HG02840 (cell line): ENCODE data around the gene SLC25A13.
A peak's percentile ranks its signal among the peaks of the same experiment; 100 is the strongest.

Experiments used
- ATAC-seq: cut with Tn5 transposase; IDR thresholded peaks from one replicate; pipeline ENCODE4 v1.9.1; 2021; ENCODE audit warnings: mild to moderate bottlenecking, moderate library complexity, moderate number of reproducible peaks; ENCODE audit not compliant: unreplicated experiment, low FRiP score

SLC25A13 gene

DNA sequence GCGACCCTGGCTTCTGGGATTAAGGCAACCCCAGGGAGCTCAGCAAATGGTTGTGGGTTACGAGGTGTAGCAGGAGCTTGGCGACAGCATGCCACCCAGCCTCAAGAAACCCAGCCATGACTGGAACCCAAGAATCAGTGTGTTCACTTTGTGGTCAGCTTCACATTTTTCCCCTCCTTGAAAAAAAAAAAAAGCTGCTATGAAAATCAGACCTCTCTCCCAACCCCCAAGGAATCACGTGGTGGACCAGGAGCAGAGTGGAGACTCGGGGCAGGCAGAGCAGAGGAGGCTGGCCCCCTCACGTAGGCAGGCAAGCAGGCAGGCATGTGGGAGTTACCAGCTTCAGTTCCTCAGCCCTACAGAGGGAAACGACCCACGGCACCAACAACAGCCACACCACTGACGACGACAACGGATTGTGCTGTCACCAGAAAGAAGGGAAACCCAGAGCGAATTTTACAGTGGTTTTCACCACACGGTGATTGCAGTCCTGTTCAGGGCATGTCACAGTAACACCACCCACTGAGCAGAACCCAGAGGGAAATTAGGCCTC is 203.4 kb downstream of the SLC25A13 start:
- ATAC-seq: no peak

DNA sequence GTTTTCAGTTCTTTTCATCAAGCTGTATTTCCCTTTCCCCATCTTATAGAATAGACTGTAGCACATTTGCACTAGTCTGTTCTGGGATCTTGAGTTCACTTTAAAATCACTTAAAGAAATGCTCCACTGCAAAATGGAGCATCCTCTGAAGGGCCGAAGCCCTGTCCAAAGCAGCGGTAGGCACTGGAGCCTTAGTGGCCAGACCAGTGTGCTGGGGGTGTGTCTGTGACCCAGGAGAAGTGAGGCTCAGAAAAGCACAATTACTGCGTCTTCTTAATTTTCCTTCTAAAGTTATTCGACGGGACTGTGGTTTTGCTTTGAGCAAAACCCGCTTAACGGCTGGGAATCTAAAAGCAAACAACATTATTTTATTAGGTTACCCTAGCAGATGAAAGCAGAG is 205.7 kb downstream of the SLC25A13 start:
- no peak for ATAC-seq

DNA sequence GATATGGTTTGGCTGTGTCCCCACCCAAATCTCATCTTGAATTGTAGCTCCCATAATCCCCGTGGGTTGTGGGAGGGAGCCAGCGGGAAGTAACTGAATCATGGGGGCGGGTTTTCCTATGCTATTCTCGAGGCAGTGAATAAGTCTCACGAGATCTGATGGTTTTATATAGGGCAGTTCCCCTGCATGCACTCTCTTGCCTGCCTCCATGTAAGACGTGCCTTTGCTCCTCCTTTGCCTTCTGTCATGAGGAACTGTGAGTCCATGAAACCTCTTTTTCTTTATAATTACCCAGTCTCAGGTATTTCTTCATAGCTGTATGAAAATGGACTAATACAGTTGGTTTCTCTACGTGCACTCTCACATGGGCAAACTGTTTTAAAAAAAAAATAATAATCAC is 207.7 kb downstream of the SLC25A13 start:
- ATAC-seq: no peak

DNA sequence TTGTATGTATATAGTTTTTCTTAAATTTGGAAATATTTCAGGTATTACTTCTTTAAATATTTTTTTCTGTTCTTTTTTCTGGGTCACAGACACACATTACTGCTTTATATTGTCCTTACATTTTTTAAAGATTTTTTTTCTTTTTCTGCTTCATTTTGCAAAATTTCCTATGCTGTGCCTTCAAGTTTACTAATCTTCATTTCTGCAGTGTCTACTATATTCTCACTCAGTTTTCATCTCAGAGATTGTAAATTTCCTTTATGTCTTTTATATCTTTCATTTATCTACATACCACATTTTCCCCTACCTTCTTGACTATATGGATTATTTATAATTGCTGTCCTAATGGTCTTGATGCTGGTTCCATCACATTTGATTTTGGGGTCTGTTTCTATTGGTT is 210.5 kb downstream of the SLC25A13 start:
- ATAC-seq: no peak

DNA sequence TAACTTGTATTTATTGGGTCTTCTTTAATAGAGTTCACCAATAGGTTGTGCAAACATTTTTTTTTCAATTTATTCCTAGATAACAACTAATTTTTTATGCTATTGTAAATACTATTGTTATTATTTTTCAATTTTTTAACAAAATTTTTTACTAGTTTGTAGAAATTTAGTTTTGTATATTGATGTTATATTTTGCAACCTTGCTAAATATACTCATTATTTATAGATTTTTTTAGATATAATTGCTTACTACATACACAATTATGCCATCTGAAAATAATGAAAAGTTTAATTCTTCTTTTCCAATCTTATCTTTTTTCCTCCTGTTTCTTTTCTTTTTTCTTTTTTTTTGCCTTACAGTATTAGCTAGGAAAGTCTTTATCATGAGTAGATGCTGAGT is 216.9 kb downstream of the SLC25A13 start:
- ATAC-seq: no peak

DNA sequence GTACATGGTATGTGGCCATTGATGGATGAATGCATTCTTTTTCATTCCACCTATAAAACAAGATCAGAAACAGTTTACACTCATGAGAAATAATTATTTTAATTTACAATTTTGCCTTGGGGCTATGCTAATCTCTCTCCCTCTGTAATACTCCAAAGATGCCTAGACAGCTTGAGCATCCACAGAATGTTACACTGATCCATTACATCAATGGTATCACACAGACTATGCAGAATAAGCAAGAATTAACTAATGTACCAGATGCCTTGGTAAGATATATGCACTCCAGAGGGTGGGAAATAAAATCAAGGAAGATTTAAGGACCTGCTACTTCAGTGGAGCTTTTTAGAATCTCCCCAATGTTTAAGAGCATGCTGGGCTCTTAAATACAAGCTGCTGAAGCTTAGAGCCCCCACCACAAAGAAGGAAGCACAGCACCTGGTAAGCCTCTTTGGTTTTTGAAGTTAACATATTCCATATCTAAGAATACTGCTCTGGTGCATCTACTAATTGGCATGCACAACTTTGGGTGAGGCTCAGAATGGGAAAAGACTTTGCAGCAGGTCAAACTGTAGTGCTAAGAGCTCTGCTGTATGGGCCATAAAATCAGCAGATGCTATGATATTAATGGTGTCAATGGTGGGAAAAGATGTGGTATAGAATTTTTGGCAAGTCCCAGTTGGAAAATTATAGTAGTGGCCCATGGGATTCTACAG is 219.6 kb downstream of the SLC25A13 start:
- ATAC-seq: no peak

DNA sequence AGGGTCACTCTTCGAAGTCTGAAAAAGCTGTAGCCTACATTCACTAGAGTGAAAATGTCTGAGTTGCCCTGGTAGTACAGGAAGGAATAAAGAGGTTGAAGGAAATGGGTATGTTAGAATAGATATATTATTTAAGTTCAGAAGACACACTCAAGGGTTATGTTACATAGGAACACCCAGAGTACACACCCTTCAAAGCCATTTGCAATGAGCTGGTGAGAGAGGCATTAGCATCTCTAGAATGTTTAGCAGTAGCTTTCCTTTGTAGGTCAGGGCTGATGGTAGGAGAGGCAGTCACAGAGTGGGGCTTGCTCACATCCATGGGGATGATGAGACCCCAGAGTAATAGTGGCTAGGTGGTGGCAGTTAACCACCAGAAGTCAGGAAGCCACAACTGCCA is 221.2 kb downstream of the SLC25A13 start:
- no peak for ATAC-seq

DNA sequence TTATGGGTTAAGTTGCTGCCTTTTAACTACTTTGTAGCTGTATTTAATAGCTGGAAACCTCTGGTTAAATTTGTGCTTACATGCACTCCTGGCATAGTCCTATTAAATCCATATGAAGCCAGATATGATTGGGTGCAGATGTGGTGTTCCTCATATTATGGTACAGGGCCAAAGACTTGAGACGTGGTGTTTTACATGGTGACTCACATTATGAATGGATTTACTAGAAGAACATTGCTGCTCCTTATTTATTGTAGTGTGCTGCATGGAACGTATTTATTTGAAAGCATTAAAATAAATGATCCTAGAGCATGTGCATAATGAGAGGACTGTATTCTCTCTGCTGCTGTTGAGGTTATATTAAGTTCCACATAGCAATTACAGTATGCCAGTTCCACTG is 224.1 kb downstream of the SLC25A13 start:
- no peak for ATAC-seq

DNA sequence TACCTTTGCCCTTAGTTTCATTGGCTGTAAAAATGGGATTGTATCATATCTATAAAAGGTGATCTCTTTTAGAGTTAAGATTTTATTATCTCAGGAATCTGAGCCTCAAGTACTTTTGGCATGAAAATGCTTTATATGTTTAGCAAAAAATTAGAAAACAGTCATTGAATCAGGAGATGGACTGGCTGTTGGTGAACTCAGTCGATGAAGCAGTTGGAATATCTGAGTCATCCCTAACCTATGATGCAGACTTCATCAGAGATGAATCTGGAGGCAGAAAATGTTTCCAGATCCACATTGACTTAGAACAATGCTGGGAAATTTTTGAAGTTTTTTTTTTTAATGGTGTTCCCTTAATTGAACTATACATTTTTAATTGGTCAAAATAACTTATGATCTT is 228.5 kb downstream of the SLC25A13 start:
- ATAC-seq: no peak

DNA sequence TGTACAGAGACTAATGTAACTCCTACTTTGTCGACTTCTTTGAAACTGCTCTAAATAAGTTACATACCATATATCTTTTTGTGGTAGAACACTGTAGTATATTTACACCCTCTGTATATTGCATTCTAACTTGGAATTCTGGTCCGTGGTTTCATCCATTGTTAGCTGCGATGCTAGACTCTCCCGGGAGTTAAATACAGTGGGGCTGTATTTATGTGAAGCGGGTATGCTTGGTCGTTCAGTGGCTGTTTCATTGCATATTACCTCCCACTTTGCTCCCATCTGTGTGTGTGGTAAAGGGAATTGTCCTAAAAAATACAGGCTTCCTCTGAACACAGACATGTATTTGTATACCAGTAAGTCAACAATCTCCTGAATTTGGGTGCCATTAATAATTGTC is 231.1 kb downstream of the SLC25A13 start:
- no peak for ATAC-seq

DNA sequence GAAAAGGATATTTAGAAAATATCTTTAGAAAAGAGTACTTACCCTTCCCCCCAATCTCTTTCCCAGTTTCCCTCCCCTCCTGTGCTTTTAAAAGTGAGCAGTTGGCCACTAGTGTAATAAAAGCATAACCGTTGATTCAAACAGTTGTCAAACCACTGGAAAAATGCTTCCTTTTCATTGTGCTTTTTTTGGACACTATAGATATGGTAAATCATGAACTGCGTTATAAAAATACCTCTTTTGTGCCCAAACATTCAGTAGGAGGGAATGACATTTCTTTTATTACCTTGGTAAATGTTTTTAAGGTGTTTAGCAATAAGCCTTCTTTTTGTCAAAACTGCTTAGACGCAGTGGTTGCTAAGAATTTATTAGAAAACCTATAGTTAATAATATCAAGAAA is 232.4 kb downstream of the SLC25A13 start:
- ATAC-seq: no peak

DNA sequence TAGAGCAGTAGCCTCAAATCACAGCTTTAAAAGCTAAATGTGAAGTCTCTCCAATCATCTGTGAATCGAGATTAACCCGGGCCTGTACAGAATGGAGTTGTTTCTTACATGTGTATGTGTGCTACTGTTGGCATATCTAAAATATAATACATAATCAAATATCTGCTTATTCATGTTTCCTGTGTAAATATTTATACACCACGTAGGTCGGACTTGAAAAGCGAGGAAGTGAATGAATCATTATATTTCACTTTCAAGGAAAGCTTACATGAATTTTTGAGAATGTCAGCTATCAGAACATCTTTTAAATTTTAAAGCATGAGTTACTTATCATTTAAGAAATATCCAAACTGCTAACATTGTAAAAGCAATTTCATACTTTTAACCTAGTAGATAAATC is 233.3 kb downstream of the SLC25A13 start:
- ATAC-seq: no peak

DNA sequence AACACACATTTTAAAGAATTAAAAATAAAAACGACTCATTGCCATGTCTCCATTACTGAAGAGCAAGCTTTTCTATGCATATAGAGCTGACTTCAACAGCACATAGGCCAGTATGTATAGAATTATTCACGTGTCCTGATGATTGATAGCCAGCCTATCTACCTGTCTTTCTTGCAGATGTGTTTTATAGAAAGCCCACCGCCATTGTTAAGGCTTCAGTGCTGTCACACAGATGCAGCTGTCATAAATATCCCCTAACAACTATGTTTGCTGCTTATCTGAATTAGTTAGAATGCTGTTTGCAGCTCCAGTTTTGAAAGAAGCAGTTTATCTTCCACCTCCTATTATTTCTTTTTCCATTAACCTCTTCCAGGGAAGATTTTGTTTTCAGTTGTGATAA is 235.9 kb downstream of the SLC25A13 start:
- no peak for ATAC-seq

DNA sequence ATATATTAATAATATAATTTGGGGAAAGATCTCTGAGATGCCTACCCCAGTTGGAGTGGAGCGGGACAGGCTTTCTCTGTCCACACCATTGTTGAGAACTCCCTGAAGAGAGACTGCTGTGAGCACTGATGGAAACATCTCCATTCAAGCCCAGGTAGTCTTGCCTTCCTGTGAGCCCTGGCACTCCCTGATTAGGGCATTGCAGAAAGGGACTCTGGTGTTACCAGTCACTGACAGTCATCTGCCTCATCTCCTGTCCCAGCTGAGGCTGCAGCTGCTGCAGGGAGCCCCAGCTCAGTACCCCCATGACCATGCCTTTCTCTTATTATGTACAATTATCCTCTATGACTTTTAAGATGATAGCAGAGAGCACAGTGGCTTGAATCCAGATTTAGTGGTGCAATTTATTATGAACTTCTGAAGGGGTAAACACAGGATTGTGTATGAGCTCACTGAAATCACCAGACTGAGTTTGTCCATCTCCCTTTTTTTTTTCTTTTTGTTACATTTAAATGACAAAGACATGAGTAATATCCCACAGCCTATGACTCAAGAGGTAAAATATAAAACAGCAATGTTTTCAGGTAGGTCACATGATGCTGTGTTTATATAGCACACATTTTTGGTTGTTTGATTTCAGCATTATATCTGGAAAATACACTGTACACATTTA is 236.9 kb downstream of the SLC25A13 start:
- no peak for ATAC-seq

DNA sequence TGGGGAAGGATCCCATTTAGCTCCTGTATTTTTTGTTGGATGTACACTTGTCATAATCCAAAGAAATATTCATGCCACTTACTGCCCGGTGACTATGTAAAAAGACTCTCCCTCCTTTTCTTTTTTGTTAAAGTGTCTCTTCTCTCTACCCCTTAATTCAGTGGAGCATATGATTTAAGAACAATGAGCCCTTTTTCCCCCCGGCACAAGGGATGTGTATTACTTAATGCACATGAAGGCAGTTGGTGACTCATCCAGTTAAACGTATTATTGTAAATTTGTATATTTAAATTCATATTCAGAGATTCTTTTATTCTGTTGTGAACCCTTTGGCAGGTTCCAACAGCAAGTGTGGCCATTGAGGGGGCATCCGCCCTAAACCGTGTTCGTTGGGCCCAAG is 241.9 kb downstream of the SLC25A13 start:
- ATAC-seq: no peak

DNA sequence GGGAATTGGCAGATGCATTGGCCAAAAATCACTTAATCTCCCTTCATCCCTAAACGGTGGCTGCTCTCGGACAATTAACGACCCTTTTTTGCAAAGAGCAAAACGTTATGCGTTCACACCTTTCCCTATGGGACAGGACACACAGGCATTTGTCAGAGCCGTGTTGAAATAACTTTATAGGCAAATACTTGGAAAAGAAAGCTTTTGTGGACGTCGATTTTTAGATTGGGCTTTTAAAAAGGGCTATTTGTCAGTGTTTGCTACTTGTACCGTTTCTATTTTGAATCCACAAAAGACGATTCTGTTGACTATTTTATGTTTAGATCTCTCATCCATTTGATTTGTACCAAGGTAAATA is 245.6 kb downstream of the SLC25A13 start:
- no peak for ATAC-seq

DNA sequence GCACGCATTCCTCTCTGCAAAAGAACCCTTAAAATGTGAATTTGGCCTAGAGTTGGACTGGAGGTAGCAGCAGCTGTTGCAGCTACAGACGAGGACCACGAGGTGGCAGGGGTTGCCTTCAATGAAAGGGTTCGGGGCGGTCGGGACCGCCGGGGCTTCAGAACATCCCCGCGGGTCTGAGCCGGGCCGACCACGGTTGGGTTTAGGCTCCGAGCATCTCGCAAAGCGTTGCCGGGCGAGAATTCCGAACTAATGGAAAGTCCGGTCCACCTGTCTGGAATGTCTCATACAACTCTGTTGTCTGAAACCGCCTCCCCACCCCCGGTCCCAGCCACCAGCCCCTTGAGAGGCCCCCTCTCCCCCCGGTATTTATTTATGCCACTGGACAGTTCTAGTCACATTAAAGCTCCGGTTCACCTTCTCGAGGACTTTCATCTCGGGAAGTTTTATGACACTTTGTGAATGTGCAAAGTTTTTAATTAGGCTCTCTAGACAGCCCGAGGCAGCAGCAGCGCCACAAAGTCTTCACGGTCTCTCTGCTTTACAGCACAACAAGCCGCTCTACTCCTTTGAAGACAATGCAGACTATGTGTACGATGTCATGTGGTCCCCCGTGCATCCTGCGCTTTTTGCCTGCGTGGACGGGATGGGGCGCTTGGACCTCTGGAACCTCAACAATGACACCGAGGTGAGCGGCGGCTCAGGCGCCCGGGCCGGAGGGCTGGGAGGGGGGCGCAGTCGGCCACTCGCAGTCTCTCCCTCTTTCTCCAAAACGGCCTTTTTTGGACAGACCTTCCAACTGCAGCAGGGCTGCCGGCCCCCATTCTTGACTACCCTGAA is 246.2 kb downstream of the SLC25A13 start:
- ATAC-seq: peak; percentile 75

DNA sequence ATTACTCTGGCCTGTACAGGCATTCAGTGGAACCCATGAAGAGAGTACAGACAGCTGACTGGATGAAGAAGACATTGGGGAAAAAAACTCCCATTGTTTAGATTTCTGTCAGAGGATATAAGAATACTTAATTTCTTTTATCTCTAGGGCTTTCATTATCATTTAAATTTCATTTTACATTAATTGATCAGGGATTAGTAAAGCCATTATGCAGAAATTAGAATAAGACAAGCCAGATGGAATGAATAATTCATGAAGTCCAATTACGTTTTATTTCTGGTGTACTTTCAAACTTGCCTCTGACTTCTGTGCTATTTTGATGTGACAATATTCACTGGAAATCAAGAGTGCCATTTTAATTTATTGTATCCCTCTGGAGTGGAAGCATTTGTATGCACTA is 247.0 kb downstream of the SLC25A13 start:
- ATAC-seq: no peak
